B cell (primary cell): ENCODE measurements around the gene SLC4A4.

Experiments
- CTCF ChIP-seq: fragments of 200-600 bp; IDR thresholded peaks from one replicate; pipeline ENCODE4 v1.8.0; 2022; ENCODE audit warnings: antibody characterized with exemption, mild to moderate bottlenecking
- EZH2 ChIP-seq: IDR thresholded peaks from 2 replicates; pipeline ENCODE4 v1.6.1; 2012; ENCODE audit warnings: borderline replicate concordance, low read depth, mild to moderate bottlenecking, moderate library complexity, low read length; ENCODE audit not compliant: insufficient read depth, poor library complexity, severe bottlenecking

- no peak for TF ChIP-seq CTCF
- TF ChIP-seq EZH2: no peak
These were observed 156.6 kb downstream of the SLC4A4 start for GRCh38 chr4:71495454-71495853.
